ENCODE results near the gene OR52K2.
"Not testable (repeated sequence)": the region's sequence is repeated elsewhere in the genome, so short reads cannot be mapped to it uniquely, and the experiment has no call there.

The OR52K2 gene

DNA sequence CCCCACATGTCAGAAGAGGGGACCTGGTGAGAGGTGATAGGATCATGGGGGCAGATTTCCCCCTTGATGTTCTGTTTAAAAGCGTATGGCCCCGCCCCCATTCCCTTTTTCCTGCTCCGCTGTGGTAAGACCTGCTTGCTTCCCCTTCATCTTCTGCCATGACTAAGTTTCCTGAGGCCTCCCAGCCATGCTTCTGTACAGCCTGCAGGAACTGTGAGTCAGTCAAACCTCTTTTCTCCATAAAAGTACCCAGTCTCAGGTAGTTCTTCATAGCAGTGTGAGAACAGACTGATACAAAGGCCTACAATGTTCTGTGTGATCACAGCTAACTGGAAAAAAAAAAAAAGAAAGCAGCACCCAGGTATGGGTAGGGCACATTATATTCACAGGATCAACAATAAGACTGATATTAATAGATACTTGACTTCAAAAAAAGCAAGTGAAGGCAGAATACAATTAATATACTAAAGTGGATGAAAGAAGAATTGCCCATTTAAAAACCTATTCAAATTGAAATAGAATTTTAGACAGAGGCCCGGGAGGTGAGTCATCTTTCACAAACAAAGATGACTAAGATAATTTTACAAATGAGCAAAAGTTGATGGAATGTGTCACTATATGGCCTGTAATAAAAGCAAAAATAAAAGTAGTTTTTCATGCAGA, 31.6 kb downstream of the OR52K2 start:
- TF ChIP-seq CTCF (conservative IDR thresholded peaks at IDR 0.05; ENCODE audit: low read length) = no peak
- DNase-seq (ENCODE audit: low read depth) = peak; percentile 10
- H3K4me3 ChIP-seq (ENCODE audit: low read length) = no peak overlapping the region

GRCh38 chr11:4481240-4481582, 32.1 kb downstream of the OR52K2 start:
- no peak for DNase-seq (ENCODE audit: low read depth)
- TF ChIP-seq CTCF (conservative IDR thresholded peaks at IDR 0.05; ENCODE audit: low read length) = no peak
- no peak overlapping the region for H3K4me3 ChIP-seq (ENCODE audit: low read length)

DNA sequence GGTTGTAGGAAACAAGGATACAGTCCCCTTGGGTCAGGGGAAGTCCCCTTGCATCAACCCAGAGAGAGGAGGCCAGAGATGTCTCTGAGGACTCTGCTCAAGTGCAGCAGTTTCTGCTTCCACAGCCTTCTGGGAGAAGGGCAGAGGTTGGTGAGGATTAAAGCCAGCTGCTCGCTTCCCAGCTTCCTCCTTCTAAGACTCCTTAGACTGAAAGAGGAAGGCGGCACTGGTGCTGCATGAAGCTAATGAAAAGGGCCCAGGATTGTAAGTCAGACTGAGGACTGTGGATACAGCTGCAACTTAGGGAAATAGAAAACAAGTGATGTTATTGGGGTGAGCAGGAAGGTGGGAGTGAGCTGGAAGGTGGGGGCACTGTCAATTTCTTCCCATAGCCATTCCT, 33.4 kb downstream of the OR52K2 start, which contains the start of gene OR52K1:
TSS of gene OR52K1 (plus strand) at position 202 of the 400 bp plus-strand sequence. CDS start 6,255 bp downstream, outside the sequence.
- no peak for TF ChIP-seq CTCF (conservative IDR thresholded peaks at IDR 0.05; ENCODE audit: low read length)
- H3K4me3 ChIP-seq (ENCODE audit: low read length) = no peak within 1 kb of the TSS
- DNase-seq (ENCODE audit: low read depth) = no peak

DNA sequence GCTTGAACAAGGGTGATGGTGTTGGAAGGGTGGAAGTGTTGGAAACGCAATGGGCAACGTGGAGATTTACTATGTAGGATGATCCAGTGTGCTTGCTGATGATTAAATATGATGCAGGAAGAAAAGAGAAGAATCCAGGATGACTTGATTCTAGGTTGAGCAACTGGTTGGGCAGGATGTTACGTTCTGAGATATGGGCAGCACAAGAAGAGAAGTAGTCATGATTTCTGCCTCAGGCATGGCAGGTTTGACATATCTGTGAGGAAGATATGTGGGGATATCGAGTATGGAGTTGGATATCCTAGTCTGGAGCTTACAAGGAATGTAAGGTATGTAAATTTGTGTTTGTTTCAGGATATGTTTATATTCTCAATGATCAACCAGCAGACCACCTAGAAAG, 35.2 kb downstream of the OR52K2 start:
- no peak for TF ChIP-seq CTCF (conservative IDR thresholded peaks at IDR 0.05; ENCODE audit: low read length)
- no peak for DNase-seq (ENCODE audit: low read depth)
- no peak overlapping the region for H3K4me3 ChIP-seq (ENCODE audit: low read length)

DNA sequence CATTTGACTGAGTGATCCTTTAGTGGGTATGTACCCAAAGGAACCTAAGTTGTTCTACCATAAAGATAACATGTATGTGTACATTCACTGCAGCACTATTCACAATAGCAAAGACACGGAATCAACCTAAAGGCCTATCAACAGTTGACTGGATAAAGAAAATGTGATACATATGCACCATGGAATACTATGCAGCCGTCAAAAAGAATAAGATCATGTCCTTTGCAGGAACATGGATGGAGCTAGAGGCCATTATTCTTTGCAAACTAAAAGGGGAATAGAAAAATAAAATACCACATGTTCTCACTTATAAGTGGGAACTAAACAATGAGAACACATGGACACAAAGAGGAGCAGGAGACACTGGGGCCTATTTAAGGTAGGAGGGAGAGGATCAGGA, 42.3 kb downstream of the OR52K2 start:
- not testable (repeated sequence) for DNase-seq (ENCODE audit: low read depth); H3K4me3 ChIP-seq (ENCODE audit: low read length)

DNA sequence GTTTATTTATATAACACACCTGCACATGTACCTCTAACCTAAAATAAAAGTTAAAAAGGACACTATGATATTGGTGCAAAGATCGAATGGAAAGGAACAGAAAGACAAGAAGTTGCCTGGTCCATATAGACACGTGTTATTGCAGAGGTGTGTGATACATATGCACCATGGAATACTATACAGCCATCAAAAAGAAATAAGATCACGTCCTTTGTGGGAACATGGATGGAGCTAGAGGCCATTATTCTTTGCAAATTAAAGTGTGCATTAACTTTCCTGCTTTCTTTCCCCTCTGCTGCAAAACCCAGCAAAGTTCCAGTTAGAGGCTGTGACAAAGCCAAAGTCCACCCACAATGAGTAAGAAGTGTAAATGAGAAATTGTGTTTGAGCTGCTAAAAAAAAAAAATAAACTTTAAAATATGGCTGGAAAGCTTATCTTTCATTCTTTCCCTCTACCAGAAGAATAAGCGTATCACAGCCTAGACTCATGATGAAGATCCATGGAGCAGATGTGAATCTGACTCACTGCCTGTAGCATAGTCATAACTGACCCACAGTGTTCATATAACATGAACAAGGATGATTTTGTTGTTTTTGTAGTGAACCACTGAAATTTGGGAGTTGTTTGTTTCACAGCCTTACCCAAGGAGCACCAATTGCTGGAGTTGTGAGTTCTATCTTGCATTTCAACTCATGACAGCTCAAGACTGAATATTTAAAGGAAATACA, 42.9 kb downstream of the OR52K2 start:
- no peak overlapping the region for H3K4me3 ChIP-seq (ENCODE audit: low read length)
- no peak for DNase-seq (ENCODE audit: low read depth)
- no peak for TF ChIP-seq CTCF (conservative IDR thresholded peaks at IDR 0.05; ENCODE audit: low read length)

- H3K4me3 ChIP-seq (ENCODE audit: low read length) = no peak overlapping the region
- no peak for TF ChIP-seq CTCF (conservative IDR thresholded peaks at IDR 0.05; ENCODE audit: low read length)
- DNase-seq (ENCODE audit: low read depth) = no peak
Measured at GRCh38 chr11:4493480-4493818, 44.4 kb downstream of the OR52K2 start.

Measured in AG10803 (cell line).